NCI-H345 (cell line): ENCODE measurements around the gene ZNF628.
A peak's percentile ranks its signal among the peaks of the same experiment; 100 is the strongest.
"Not testable (repeated sequence)": the region's sequence is repeated elsewhere in the genome, so short reads cannot be mapped to it uniquely, and the experiment has no call there.

Experiments
- DNase-seq: peaks from one replicate; lab custom pipeline; 2025; lab: John Stamatoyannopoulos, UW

The ZNF628 gene

DNA sequence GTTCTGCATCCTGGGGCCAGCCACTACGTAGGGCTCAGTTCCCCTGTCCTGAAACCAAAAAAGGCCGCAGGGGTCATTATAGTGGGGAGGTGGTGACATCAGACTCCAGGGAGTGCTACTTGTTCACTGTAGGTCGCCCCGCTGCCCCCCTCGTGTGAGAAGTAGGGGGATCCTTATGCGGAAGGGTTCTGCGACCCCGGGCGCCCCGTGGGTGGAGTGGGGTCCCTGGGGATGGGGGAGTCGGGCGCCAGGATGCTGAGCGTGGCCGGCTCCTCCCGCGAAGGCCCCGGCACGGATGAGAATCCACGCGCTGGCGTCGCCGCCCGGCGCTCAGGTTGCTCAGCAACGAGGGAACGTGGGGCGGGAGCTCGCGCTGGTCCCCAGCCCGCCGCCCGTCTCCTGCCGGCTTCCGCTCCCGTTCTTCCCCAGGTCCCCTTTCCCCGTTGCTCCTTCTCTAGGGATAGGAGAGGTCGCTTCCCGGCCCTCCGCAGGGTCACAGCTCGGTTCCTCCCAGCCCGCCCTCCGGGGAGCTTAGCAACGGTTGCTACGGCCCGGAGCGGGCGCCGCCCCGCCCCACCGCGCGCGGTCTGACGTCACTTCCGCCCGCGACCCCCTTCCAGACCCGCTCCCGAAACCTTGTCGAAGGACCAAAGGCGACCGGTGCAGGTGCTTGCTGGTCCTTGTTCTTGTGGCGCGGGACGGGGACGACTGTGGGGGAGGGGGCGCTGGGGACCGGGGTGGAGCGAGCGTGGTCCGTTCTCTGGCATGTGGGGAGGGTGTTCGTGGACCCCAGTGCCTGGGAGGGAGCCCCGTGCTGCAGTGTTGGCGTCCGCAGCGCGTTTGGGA lies 8.4 kb downstream of the ZNF628 start, which contains the start of gene NAT14:
NAT14 (plus strand) TSS at position 596 of the 846 bp plus-strand sequence. CDS start 521 bp downstream, outside the sequence.
- peak; percentile 67 for DNase-seq

DNA sequence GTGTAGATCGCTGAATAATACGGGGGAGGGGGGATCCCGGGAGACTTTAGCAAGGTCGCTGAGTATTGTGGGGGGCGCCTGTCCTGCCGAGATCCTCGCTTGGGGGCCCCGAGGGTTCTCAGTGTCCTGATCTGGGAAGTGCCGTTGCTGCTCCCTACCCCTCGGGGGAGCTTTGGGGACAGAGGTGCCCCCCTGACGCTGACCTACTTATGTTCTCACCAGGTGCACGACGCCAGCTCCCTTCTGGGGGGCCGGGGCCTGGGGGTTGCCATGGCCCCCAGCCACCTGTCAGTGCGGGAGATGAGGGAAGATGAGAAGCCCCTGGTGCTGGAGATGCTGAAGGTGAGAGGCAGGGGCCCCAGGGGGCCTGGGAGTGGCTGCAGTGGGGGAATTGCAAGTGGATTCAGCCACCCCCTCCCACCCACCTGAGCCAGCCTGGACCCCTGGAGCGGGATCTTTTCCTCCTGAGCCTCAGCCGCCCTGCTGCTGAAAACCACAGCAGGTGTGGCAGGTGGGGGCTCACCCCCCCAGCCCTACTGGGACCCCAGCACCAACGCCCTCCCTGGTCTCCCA lies 9.1 kb downstream of the ZNF628 start:
- no peak for DNase-seq

DNA sequence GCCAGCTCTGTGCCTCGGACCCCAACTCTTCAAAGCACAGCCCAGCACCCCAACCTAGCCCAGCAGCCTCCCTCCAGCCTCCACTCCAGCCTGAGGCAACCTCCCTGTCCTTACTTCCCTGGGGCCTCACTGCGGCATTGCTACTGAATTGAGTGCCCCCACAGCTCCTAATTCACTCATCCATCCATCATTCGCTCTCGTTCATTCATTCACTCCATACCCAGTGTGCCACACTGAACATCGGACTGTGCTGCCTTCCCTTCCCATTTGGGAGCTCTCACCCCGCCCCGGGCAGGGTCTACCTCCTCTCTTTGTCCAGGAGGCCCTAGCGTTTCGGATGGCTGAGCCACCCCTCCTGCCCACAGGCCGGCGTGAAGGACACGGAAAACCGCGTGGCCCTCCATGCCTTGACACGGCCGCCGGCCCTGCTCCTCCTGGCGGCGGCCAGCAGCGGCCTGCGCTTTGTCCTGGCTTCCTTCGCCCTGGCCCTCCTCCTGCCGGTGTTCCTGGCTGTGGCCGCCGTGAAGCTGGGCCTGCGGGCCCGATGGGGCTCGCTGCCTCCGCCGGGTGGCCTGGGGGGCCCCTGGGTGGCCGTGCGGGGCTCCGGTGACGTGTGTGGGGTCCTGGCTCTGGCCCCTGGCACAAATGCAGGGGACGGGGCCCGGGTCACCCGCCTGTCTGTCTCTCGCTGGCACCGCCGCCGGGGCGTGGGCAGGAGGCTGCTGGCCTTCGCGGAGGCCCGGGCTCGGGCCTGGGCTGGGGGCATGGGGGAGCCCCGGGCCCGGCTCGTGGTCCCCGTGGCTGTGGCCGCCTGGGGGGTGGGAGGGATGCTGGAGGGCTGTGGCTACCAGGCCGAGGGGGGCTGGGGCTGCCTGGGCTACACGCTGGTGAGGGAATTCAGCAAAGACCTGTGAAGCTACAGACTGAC lies 9.9 kb downstream of the ZNF628 start:
- DNase-seq = no peak

DNA sequence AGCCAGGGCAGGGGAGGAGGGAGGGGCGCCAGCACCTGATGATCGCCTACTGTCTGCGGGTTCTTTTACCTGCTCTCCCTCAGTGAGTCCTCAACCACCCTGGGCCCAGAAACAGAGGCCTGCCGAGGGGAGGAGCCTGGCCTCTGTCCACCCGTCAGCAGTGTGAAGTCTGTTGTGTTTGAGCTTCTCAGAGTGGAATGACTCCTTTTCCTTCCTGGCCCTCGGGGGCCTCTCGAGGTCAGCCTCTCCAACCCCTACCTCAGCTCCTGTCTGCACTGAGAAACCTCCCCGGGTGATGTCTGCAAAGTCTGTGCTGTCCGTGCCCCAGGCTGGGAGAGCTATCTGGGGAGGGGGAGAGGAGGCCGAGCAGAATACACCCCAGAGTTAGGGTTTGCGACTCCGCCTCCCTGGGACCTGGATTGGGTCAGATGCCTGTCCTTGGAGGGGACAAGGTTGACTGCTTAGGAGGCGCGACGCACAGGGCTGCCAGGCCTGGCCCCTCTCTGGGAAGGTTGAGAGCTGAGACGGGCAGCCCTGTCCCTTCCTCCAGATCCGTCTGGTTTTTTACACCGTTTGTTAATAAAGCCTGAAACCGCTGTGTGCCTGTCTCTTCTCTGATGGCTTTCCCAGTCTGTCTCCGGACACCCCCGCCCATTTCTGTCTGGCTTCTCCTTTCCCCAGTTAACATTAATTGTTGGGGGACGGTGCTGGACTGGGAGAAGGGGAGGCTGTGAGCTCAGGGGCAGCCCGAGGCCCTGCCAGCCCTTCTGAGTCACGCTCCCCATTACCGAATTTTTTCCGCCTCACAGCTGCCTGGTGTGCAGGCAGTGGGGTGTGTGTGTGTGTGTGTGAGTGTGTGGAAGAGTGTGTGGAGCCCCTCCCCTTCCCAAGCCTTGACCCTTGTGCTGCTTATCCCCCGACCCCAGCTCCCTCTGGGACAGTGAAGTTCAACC lies 10.8 kb downstream of the ZNF628 start:
- DNase-seq = no peak

DNA sequence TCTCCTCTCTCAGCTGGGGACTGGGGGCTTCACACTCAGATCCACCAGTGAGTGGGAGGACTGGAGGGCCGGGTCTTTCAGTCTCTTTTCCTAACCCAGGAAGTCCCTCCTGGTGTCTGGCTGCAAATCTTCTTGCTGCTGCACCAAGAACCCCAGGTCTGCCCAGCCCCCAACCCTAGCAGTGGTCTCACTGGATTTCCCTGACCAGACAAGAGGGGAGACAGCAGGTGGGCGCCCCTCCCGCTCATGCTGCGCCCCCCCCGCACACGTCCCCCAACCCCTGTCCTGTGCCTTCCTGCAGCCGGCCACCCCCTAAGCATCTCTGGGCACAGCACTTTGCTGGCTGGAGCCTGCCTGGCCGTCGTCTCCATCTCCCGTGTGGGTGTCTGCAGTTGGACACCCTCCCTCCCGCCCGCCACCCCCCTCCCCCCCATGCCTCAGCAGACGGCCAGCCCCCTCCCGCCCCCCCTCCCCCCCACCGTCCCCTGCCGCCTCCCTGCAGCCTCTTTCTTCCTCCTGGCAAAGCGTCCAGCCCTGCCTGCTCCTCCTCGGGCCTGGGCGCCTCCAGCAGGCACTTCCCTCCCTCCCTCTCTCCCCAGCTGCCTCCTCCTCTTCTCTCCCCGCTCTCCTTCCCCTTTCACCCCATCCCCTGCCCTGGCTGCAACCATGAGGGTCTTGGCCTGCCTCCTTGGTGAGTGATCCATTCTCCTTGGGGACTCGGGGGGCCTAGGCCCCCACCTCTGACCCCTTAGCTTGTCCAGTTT lies 11.7 kb downstream of the ZNF628 start, which contains the start of gene SSC5D:
SSC5D (plus strand) TSS at position 513 of the 764 bp plus-strand sequence; CDS start at position 667, 154 bp downstream.
- no peak for DNase-seq

DNA sequence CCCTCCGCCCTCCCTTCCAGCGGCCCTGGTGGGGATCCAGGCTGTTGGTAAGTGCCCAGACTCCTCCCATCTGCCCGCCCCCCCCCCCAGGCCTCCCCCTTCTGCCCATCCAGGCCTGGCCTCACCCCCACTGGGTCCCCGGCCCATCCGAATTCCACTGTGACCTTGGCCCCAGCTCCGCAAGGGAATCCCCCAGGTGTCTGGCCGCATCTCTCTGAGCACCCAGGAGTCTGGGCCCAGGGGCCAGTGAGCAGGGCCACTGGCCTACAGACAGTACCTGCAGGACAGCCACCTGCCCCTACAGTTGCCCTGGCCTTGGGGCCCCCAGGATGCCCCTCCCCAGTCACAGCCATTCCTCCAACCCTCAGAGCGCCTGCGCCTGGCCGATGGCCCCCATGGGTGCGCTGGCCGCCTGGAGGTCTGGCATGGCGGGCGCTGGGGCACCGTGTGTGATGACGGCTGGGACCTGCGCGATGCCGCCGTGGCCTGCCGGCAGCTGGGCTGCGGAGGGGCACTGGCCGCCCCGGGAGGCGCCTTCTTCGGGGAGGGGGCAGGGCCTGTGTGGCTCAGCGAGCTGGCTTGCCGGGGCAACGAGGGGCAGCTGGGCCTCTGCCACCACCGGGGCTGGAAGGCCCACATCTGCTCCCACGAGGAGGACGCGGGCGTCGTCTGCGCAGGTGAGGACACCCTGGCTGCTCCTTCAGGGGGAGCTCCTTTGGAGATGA lies 12.7 kb downstream of the ZNF628 start:
- no peak for DNase-seq

DNA sequence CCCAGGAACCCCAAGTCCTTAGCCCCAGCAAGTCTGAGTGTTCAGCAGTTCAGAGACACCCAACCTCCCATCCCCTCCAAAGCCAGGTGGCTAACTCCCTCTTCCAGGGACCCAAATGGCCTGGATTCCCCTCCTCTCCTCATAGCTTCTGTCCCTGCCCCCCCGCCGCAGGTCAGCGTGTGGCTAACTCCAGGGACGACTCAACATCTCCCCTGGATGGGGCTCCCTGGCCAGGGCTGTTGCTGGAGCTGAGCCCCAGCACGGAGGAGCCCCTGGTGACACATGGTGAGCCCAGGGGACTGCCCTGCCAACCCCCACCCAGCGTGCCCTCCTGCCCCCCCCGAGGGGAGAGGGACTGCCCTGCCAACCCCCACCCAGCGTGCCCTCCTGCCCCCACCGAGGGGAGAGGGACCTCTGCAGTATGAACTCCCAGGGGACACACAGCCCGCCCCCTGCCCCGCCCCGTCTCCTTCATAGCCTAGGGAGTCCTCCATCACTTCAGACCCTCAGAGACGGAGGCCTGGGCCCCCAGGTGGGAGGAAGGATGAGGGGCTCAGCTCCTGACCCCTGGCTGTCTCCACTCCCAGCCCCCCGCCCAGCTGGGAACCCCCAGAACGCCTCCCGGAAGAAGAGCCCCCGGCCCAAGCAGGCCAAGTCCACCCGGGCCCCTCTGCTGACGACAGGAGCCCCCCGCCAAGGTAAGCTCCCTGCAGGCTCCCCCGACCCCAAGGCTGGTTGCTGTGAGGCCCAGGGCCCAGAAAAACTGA lies 13.5 kb downstream of the ZNF628 start:
- no peak for DNase-seq

DNA sequence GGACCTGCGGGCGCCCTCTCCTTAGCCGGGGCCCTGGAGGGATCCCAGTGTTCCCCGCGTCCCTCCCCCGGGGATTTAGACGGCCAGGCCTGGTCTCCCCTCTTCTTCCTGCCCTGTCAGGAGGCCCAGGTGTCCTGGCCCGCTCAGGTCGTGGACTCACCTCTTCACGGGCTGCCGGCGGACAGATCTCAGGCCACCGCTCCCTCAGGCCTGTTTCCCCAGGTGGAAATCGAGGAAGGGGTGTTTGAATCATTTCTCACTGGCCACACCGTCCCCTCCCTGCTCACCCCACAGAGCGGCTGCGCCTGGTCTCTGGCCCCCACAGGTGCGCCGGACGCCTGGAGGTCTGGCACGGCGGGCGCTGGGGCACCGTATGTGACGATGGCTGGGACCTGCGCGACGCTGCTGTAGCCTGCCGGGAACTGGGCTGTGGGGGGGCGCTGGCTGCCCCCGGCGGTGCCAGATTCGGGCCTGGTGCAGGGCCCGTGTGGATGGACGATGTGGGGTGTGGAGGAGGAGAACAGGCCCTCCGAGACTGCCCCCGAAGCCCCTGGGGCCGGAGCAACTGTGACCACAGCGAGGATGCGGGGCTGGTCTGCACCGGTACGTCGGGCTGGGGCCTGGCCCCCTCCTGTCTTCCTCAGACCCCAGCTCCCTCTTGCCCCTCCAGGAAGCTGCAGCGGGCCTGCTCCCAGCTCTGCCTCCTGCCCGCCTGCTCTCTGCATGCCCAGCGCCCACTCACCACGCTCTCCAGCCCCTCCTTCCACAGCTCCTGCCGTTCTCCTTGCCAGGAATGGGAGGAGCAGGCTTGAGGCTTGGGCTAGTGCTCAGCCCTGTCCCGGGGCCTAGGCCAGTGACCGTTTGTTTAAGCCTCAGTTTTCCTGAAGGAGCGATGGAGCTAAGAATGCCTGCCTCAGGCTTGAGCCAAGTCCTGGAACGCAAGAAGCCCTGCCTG lies 14.3 kb downstream of the ZNF628 start:
- DNase-seq = no peak

DNA sequence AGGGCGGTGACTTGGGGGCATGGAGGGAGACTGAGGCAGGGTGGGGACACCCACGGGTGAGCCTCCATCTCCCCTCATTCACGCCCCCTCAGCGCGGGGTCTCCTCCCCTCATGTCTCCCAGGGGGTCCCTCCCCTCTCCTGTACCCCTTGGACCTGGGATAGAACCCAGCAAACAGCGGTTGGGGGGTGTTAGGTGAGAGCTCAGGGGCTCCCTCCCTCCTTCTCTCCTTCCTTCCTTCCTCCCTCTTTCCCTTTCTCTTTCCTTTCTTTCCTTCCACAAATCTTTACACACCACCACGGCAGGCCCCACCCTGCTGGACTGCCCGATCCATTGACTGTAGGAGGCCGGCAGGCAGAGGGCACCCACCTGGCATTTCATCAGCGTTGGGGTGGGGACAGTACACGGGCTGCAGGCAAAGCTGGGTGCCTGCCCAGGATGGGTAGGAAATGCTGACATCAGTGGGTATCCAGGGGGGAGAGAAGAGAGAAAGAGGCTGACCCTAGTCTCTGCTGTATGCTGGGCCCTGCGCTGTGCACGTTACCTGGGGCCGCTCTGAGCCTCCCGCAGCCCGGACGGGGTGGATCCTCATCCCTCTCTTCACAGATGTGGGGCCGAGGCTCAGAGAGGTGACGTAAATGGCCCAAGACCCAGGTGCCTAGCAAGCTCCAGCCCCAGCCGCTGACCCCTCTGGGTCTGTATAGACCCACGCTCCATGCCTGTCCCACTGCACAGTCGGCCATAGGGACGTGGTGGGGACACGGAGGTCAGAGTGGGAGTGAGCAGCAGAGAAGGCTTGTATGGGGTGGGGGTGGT lies 15.3 kb downstream of the ZNF628 start:
- no peak for DNase-seq

DNA sequence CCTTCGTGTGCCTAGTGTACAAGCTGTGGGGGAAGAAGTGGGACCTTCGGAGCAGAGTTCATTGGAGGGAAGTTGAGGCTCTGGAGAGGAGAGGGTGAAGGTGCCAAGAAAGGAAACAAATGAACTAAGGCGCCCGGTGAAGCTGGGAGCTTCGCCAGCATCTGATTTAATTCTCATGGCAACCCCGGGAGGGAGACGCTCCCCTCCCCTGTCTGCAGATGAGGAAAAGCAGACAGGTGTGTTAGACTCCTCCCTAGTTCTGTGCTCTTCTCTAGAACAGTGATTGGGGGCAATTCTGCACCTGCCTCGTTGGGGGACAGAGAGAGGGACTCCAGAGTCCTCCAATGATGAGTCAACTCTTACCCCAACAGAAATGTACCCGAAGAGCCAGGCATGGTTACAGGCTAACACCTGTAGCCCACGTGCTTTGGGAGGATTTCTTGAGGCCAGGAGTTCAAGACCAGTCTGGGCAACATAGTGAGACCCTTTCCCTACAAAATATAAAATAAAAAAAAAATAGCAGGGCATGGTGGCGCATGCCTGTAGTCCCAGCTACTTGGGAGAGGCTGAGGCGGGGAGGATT lies 16.0 kb downstream of the ZNF628 start:
- DNase-seq = peak; percentile 24

DNA sequence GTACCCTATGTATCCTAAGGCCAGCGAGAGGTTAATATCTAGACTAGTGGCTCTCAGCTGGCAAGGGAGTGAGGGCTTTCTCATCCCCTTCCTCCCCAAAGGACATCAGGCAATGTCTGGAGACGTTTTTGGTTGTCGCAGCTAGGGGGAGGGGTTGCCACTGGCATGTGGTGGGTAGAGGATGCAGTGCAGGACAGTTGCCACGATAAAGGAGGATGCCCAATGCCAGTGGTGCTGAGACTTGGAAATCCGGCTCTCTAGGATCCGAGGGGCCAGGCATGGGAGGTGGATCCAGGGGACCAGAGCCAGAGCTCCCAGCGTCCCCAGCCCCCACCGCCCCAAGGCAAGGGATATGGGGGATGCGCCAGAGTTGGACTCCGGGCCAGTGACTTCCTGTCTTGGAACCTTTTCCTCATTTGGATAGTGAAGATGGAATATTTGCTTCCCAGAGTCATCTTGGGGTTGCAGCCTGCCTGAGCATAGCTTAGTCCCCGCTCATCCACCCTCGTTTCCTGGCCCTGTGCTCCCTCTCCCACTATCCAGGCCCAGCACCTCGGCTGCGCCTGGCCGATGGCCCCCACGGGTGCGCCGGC lies 16.7 kb downstream of the ZNF628 start:
- no peak for DNase-seq

DNA sequence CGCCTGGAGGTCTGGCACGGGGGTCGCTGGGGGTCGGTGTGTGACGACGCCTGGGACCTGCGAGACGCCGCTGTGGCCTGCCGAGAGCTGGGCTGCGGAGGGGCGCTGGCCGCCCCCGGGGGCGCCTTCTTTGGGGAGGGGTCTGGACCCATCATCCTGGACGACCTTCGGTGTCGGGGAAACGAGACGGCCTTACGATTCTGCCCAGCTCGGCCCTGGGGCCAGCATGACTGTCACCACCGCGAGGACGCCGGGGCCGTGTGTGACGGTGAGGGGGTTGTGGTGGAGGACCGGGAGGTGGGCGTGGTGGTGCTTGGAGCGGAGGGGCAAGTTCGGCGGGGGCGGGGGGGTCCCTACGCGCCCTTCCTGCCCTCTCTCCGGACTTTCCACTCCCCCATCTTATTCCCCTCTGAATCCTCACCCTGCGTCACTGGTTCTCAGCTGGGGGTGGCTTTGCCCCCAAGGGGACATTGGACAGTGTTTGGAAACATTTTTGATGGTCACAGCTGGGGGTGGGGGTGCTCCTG lies 17.3 kb downstream of the ZNF628 start:
- no peak for DNase-seq

DNA sequence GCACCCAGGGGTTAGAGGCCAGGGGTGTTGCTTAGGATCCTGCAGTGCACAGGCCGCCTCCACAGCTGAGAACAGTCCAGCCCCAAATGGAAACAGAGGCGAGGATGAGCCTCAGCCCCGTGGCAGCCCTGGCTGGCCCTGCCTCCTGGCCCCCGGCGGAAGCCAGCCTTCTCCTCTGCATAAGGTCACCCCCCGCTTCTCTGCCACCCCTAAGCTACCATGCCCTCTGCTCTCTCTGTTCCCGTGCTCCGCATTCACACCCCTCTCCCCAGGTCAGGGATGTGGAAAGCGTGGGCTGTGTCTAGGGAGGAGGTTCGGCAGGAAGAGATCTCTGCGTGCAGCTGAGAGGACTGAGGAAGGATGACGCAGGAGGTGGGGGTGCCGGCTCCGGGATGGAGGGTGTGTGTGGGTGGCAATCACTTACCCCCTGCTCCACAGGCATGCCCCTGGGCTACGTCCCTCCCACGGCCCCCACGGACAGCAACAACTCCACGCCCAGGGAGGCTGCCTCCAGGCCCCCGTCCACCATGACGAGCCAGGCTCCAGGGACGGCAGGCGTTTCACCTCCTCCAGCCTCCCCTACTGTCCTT lies 17.9 kb downstream of the ZNF628 start:
- no peak for DNase-seq

DNA sequence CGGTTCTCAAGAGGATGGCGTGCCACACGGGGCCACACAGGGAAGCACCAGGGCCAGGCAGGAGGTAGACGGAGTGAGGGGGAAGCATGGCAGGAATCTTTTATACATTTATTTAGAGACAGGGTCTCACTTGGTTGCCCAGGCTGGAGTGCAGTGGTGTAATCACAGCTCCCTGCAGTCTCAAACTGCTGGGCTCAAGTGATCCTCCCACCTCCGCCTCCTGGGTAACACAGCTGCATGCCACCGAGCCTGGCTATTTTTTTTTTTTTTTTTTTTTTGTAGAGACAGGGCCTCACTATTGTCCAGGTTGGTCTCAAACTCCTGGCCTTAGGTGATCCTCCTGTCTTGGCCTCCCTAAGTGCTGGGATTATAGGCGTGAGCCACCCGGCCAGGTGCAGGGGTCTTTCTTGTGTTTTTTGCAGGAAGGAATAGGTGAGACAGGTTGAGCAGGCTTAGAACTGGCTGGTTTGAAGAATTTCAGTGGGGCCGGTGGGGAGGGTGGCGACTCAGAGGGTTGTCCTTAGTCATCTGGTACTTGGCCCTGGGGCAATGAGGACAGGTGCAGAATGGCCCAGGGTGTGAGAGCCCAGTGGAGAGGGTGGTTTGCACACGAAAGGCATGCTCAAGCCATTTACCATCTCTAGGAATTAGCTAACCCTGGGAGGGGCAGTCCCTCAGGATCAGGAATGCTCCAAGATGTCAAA lies 19.4 kb downstream of the ZNF628 start:
- DNase-seq = no peak

DNA sequence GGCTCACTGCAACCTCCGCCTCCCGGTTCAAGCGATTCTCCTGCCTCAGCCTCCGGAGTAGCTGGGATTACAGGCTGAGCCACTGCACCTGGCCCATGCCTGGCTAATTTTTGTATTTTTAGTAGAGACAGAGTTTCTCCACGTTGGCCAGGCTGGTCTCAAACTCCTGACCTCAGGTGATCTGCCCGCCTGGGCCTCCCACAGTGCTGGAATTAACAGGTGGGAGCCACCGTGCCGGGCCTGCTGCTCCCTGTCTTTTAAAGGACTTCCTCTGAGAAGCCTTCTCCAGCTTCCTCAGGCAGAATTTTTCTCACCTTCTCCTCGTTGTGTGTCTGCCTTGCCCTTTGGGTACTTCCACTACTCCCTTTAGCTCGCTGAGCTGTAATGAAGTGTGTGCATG lies 20.4 kb downstream of the ZNF628 start:
- not testable (repeated sequence) for DNase-seq
